ENCODE measurements around the gene CDK15. TPM values are rescaled to one million over a fixed set of nuclear protein-coding genes. Genes with fewer than 3 reads are reported as not detected.

CDK15 gene
- total RNA-seq, 1 donor from 2014 or later = 0.07 TPM

DNA sequence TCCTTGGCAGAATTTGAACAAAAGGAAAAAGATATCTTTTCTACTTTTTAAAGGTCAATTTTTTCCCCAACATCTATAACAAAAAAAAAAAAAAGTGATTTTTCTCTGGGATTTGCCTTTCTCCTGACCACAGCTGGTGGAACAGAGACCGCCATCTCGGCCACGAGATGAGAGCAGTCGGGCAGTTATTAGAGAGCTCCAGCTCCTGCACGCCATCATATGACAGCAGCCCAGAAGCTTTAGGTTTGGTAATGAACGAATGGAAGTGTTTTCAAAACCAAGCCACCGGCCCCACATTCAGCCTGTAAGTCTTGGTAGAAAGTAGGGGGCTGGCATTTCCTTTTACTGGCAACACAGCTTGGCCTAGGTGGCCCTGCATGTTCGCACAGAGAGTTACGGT is 132.4 kb downstream of the CDK15 start:
- Mint-ChIP-seq H3K4me1 (ENCODE audit: low read depth) (peaks cover 31% of the 10 kb centered on the region), H3K27ac (peak overlapping the region; percentile 90), H3K27me3 (peaks cover 7% of the 10 kb centered on the region), H3K36me3 (ENCODE audit: insufficient read depth) (no peaks in the 10 kb centered on the region), H3K9me3 (ENCODE audit: low read depth) (peaks cover 4% of the 10 kb centered on the region), H3K4me3 (ENCODE audit: low read depth) (no peak overlapping the region)
- DNase-seq (ENCODE audit: low spot score, unreplicated experiment) = no peak
- TF ChIP-seq, protein P1, sequence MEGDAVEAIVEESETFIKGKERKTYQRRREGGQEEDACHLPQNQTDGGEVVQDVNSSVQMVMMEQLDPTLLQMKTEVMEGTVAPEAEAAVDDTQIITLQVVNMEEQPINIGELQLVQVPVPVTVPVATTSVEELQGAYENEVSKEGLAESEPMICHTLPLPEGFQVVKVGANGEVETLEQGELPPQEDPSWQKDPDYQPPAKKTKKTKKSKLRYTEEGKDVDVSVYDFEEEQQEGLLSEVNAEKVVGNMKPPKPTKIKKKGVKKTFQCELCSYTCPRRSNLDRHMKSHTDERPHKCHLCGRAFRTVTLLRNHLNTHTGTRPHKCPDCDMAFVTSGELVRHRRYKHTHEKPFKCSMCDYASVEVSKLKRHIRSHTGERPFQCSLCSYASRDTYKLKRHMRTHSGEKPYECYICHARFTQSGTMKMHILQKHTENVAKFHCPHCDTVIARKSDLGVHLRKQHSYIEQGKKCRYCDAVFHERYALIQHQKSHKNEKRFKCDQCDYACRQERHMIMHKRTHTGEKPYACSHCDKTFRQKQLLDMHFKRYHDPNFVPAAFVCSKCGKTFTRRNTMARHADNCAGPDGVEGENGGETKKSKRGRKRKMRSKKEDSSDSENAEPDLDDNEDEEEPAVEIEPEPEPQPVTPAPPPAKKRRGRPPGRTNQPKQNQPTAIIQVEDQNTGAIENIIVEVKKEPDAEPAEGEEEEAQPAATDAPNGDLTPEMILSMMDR (IDR thresholded peaks at IDR 0.05; ENCODE audit: unreplicated experiment) = no peak

DNA sequence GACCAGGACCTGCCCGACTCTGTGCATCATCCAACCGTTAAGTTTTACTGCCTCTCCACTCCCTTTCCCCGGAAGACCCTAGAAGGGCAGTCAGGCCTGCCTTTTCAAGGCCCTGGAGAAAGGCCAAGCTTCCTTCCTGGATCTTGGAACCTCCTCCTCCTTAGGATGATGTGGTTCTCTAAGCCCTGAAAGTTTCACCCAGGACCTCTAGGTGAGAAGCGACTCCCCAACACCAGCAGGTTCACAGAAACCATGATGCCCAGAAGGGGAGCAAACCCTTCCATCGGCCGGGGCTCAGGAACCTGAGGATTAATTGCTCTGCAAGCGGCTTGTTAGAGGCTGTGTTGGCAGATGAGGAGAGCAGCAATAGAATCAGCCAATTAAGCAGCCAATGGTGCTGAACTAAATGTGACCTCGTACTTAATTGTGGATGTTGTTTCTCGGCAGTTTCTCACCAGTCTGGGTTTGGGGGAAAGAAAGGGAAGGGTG is 133.2 kb downstream of the CDK15 start:
- H3K27ac Mint-ChIP-seq = peak overlapping the region; percentile 34
- no peak for DNase-seq (ENCODE audit: low spot score, unreplicated experiment)
- H3K4me1 Mint-ChIP-seq (ENCODE audit: low read depth) = peaks cover 30% of the 10 kb centered on the region
- H3K36me3 Mint-ChIP-seq (ENCODE audit: insufficient read depth) = no peaks in the 10 kb centered on the region
- H3K27me3 Mint-ChIP-seq = peaks cover 7% of the 10 kb centered on the region
- TF ChIP-seq, protein P1 (IDR thresholded peaks at IDR 0.05; ENCODE audit: unreplicated experiment) = no peak
- peaks cover 4% of the 10 kb centered on the region for H3K9me3 Mint-ChIP-seq (ENCODE audit: low read depth)
- no peak overlapping the region for H3K4me3 Mint-ChIP-seq (ENCODE audit: low read depth)

DNA sequence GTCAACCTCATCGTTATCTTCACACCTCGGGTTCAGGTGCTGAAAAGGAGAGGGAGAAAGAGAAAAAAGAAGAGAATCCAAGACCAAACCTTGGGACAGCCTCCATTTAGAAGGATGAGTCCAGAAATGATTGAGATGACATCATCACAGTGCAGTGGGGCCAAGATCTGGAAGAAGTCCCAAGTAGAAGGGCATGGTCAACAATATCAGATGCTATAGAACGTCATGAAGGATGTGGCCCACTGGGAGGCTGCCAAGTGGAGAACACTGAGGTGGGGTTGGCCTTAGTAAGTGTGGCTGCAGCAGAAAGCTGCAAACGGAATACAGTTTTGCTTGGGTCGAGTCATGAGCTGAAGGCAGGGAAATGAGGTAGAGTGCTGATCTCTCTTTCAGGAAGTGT is 136.2 kb downstream of the CDK15 start:
- Mint-ChIP-seq H3K4me3 (ENCODE audit: low read depth) (no peak overlapping the region), H3K4me1 (ENCODE audit: low read depth) (peaks cover 19% of the 10 kb centered on the region), H3K9me3 (ENCODE audit: low read depth) (no peaks in the 10 kb centered on the region), H3K27ac (no peak overlapping the region), H3K27me3 (peaks cover 7% of the 10 kb centered on the region), H3K36me3 (ENCODE audit: insufficient read depth) (no peaks in the 10 kb centered on the region)
- TF ChIP-seq, protein P1 (IDR thresholded peaks at IDR 0.05; ENCODE audit: unreplicated experiment) = no peak
- no peak for DNase-seq (ENCODE audit: low spot score, unreplicated experiment)

Other genes starting within 250 kb of the CDK15 start
- gene TMEM237, start 163.0 kb upstream of the CDK15 start, total RNA-seq = 55.3 and 57.8 TPM in 2 replicates
- 0.22 TPM in 1 of 2 replicates, not detected in the other for gene MPP4, start 107.9 kb upstream of the CDK15 start, total RNA-seq
- 48.1 and 50.2 TPM in 2 replicates for gene ALS2, start 25.6 kb upstream of the CDK15 start, total RNA-seq
- gene FZD7, start 227.3 kb downstream of the CDK15 start, total RNA-seq = 74.2 and 74.4 TPM in 2 replicates